Dendritic cell treated with granulocyte-macrophage colony-stimulating factor and Interleukin-4, amounts not matched to agents 40 ng/mL and 50 ng/mL, for 4 days (primary cell): ENCODE results near the gene ALPP.
"Not testable (repeated sequence)": the region's sequence is repeated elsewhere in the genome, so short reads cannot be mapped to it uniquely, and the experiment has no call there.

ENCODE experiments used
- H3K27ac Mint-ChIP-seq: one replicate; pipeline ENCODE4 v1.8.0; 2022; ENCODE audit warnings: mild to moderate bottlenecking, mixed read lengths
- H3K27me3 Mint-ChIP-seq: one replicate; pipeline ENCODE4 v1.8.0; 2022; ENCODE audit warnings: mild to moderate bottlenecking, mixed read lengths
- H3K36me3 Mint-ChIP-seq: one replicate; pipeline ENCODE4 v1.8.0; 2022; ENCODE audit warnings: low read depth, mixed read lengths
- H3K4me1 Mint-ChIP-seq: one replicate; pipeline ENCODE4 v1.8.0; 2022; ENCODE audit warnings: low read depth, mixed read lengths
- H3K4me3 Mint-ChIP-seq: one replicate; pipeline ENCODE4 v1.8.0; 2022; ENCODE audit warnings: mild to moderate bottlenecking, moderate library complexity, mixed read lengths
- H3K9me3 Mint-ChIP-seq: one replicate; pipeline ENCODE4 v1.8.0; 2022; ENCODE audit warnings: mixed read lengths
- intact Hi-C: fragments of 100-400 bp; cut with micrococcal nuclease; formaldehyde crosslinking; loops from one replicate; pipeline ENCODE4 v1.15.0; 2022

The ALPP gene

DNA sequence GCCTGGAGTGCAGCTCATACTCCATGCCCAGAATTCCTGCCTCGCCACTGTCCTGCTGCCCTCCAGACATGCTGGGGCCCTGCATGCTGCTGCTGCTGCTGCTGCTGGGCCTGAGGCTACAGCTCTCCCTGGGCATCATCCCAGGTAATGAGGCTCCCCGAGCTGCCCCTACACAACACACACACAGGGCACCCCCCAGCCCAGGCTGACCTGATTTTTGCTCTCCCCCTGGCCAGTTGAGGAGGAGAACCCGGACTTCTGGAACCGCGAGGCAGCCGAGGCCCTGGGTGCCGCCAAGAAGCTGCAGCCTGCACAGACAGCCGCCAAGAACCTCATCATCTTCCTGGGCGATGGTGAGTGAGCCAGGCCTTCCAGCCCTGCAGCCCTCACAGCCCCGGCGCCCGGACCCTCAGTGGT is at the start of gene ALPP:
TSS of gene ALPP (plus strand) at position 17 of the 417 bp plus-strand sequence. CDS start at position 69, 52 bp downstream.
- peaks cover 29% of the 10 kb centered on the region for H3K27me3 Mint-ChIP-seq
- intact Hi-C loops, H3K9me3 Mint-ChIP-seq, H3K27ac Mint-ChIP-seq, H3K4me3 Mint-ChIP-seq, H3K4me1 Mint-ChIP-seq, H3K36me3 Mint-ChIP-seq: not testable (repeated sequence)

DNA sequence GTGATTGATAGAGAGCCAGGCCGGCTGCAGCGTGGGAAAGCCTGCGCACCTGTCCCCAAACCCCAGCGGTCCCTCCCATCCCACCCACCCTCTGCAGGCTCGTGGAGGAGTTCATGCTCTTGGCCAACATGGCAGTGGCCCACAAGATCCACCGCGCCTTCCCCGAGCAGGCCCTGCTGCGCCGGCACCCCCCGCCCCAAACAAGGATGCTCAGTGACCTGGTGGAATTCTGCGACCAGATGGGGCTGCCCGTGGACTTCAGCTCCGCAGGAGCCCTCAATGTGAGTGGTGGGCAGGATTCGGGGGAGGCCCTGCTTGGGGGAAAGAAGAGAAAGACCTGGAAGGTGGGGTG is 48.9 kb upstream of the ALPP start:
- Mint-ChIP-seq H3K9me3 (no peaks in the 10 kb centered on the region), H3K36me3 (peaks cover 39% of the 10 kb centered on the region), H3K4me3 (no peak overlapping the region), H3K27ac (no peak overlapping the region), H3K27me3 (no peaks in the 10 kb centered on the region), H3K4me1 (peaks cover 11% of the 10 kb centered on the region)
- intact Hi-C loops = loop anchor here (5.0 kb wide), 1 partner anchor 422 kb away; no protein-coding TSS in a partner anchor

DNA sequence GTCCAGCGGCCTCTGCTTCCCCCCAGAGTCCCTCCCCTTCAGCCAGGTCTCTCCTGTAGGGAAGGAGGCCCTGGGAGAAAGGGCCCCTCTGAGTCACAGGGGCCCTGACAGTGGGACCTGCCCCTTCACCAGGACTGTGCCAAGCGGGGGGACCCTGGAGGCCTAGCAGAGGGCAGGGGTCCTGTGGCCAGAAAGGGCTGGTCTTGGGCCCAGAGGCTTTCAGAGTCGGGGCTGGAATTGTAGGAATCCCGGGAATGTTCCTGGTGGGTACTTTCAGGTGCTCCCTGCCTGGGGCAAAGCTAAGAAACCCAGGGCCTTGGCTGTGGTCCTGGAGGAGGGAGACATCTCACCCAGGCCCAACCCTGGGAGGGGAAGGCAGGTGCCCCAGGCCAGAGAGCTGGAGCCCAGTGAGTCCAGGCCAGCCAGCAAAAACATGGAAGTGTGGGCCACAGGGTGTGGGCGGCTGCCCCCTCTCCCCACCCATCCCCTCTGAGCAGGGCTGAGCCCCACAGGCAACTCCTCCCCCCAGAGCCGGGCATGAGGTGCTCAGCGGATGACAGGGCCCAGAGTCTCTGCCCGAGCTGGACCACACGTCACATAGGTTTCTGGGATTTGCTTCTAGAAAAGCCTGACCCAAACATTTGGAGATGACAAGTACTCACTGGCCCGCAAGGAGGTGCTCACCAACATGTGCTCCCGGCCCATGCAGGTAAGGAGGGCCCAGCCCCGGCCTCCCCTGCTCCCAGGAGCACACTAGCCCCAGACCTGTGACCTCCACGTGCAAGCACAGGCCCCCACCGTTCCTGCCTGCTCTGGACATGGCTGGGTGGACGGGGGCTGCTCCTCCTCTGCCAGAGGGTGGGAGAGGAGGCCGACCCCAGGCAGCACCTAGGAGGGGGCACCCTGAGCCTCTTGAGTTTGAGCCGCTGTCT is 48.2 kb upstream of the ALPP start:
- Mint-ChIP-seq H3K27me3 (no peaks in the 10 kb centered on the region), H3K36me3 (peaks cover 39% of the 10 kb centered on the region), H3K4me3 (no peak overlapping the region), H3K27ac (no peak overlapping the region), H3K9me3 (no peaks in the 10 kb centered on the region), H3K4me1 (peaks cover 11% of the 10 kb centered on the region)
- intact Hi-C loops = no loop called here

DNA sequence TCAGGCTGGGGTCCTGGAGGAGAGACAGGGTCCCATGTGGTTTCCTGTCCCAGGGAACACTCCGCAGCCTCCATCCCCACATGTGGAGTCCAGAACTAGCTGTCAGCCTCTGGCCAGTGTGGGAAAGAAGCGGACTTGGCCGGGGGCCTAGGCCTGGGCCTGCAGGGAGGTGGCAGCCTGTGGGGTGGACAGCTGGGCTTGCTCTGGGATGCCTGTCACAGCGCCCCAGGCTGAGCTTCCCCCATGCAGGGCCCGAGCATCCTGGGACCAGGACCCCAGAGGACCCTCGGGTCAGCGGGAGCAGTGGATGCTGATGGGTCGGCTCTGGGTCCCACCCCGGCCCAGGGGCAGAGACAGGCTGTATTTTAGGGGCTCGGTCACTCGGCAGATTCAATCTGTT is 47.5 kb upstream of the ALPP start:
- intact Hi-C loops, H3K9me3 Mint-ChIP-seq, H3K27ac Mint-ChIP-seq, H3K27me3 Mint-ChIP-seq, H3K4me3 Mint-ChIP-seq: not testable (repeated sequence)
- H3K4me1 Mint-ChIP-seq = peaks cover 11% of the 10 kb centered on the region
- H3K36me3 Mint-ChIP-seq = peaks cover 45% of the 10 kb centered on the region

DNA sequence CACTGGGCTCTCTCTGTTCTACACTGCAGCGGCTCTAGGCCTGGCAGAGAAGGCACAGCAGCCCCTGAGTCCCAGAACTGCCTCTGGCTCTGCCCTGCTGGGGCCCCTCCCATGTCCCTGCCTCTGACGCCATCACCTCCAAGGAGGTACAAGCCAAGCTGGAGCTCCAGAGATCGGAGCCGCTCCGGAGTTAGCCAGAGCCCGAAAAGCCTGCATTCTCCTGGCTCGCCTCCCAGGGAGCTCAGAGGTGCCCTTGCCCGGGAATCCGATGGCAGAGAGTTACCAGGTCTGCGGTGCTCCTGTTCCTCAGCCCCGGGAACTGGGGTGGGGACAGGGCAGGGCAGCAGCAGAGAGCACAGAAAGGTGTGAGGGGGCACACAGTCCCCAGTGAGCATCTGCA is 46.9 kb upstream of the ALPP start:
- H3K4me3 Mint-ChIP-seq, H3K4me1 Mint-ChIP-seq, H3K27me3 Mint-ChIP-seq, intact Hi-C loops, H3K9me3 Mint-ChIP-seq, H3K27ac Mint-ChIP-seq: not testable (repeated sequence)
- H3K36me3 Mint-ChIP-seq = peaks cover 51% of the 10 kb centered on the region

DNA sequence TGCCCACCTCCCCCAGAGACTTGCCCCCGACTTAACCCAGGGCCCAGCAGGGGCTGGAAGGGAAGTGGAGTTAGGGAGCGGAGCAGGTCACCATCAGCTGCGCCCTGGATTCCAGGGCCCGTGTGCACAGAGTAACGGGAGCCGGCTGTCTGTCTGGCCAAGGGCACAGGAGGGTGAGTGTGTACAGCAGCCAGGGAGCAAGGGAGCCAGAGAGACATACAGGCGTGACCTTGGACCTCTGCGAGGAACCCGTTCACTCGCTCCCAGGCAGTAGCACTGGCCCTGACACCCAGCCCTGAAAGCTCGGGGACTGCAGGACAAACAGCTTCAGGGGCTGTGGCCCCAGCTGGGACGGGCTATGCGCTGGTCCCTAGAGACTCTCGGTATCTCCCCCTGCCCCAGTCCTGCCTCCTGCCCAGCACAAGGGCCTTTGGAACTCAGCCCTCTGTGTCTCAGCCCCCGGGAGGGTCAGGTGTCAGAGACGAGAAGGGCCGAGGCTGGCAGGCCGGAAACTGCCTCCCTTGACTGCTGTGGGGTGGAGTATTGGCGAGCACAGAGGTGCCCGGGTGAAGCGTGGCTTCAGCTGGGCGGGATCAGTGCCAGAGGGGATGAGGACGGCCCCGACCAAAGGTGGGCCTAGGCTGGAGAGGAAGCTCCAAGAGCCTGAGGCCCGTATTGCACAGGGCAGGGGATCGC is 46.2 kb upstream of the ALPP start:
- H3K4me3 Mint-ChIP-seq, intact Hi-C loops, H3K4me1 Mint-ChIP-seq: not testable (repeated sequence)

DNA sequence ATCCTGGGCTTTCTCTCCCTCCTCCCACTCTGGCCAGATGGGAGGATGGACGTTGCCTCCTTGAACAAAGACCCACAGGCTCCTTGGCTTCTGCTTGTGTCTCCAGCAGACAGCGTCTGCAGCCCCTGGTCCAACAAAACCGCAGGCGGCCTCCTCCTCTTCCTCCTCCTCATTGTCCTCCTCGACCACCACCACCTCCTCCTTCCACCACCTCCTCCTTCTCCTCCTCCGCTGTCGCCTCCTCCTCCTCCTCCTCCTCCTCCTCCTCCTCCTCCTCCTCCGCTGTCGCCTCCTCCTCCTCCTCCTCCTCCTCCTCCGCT is 45.7 kb upstream of the ALPP start:
- intact Hi-C loops = no loop called here
- peaks cover 62% of the 10 kb centered on the region for H3K36me3 Mint-ChIP-seq
- H3K9me3 Mint-ChIP-seq = no peaks in the 10 kb centered on the region
- no peaks in the 10 kb centered on the region for H3K4me1 Mint-ChIP-seq
- no peak overlapping the region for H3K27ac Mint-ChIP-seq
- no peaks in the 10 kb centered on the region for H3K27me3 Mint-ChIP-seq
- no peak overlapping the region for H3K4me3 Mint-ChIP-seq

More for the DNA sequence above, 46.2 kb upstream of the ALPP start:
- peaks cover 59% of the 10 kb centered on the region for H3K36me3 Mint-ChIP-seq
- H3K9me3 Mint-ChIP-seq, H3K27ac Mint-ChIP-seq, H3K27me3 Mint-ChIP-seq: not testable (repeated sequence)

DNA sequence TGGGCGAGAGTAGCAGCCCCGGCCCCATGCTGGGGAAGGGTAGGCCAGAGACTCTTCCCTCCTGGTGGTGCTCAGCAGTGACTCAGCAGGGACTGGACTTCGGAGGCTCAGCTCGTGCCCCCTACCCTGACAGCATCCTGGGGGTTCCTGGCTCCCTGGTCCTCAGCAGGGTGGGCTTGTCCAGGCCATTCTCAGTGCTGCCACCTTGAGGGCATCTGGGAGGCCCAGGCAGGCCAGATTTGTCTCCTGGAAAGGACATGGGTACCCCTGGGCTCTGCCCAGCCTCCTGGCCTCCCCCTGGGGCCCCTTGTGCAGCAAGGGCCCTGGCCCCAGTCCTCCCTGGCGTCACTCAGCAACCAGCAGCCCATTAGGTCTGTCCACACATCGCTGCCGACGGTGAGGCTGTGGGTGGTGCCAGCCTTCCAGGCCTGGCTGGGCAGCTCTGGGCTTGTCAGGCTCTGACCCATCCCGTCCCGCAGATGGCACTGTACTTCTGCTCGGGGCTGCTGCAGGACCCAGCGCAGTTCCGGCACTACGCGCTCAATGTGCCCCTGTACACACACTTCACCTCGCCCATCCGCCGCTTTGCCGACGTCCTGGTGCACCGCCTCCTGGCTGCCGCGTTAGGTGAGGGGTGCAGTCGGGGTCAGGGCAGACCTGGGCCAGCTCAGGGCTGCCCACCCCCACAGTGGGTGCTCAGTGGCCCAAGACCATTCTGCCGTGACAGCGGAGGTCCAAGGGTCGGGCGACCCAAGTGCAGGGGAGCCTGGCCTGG is 45.0 kb upstream of the ALPP start:
- Mint-ChIP-seq H3K9me3 (no peaks in the 10 kb centered on the region), H3K27ac (no peak overlapping the region), H3K4me1 (no peaks in the 10 kb centered on the region), H3K4me3 (no peak overlapping the region), H3K36me3 (peaks cover 62% of the 10 kb centered on the region), H3K27me3 (no peaks in the 10 kb centered on the region)
- intact Hi-C loops = no loop called here

DNA sequence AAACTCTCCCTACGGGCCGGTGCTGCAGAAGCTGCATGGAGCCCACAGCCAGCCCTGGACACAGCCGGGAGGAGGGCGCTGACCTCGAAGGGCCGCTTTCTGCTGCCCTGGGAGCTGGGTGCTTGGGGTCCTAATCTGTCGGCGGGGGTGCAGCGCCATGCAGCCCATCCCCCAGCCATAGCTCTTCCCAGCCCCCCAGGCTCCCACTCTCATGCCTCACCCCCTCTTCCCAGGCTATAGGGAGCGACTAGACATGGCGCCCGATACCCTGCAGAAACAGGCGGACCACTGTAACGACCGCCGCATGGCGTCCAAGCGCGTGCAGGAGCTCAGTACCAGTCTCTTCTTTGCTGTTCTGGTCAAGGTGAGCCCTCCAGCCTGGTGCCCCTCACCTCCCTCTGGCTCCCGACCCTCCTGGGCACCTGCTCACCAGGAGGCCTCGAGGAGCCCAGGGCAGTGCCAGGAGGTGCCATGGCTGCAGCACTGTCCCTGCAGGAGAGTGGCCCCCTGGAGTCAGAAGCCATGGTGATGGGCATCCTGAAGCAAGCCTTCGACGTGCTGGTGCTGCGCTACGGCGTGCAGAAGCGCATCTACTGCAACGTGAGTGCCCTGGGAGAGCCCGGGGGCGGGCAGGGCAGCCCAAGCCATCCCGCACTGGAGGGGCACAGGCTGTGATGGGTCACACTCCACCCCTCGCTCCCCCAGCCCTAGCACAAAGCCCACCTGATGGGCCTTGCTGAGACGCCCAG is 44.2 kb upstream of the ALPP start:
- intact Hi-C loops, H3K9me3 Mint-ChIP-seq, H3K27ac Mint-ChIP-seq, H3K27me3 Mint-ChIP-seq, H3K4me3 Mint-ChIP-seq, H3K4me1 Mint-ChIP-seq: not testable (repeated sequence)
- H3K36me3 Mint-ChIP-seq = peaks cover 62% of the 10 kb centered on the region

DNA sequence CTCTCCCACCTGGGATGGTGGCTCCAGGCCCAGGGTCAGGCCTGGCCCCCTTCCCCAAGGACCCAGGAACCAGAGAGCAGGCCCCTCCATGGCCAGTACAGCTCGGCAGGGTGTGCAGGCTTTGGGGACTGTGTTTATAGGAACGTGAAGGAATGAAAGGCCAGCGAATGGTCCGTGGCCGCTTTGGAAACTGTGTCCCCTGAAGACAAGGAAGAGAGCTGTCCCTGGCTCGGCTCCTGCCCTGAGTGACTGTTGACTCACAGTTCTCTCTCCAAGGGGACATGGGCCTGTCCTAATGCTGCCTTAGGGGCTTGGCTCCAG is 43.7 kb upstream of the ALPP start:
- H3K4me3 Mint-ChIP-seq, intact Hi-C loops, H3K9me3 Mint-ChIP-seq, H3K4me1 Mint-ChIP-seq, H3K27me3 Mint-ChIP-seq, H3K27ac Mint-ChIP-seq: not testable (repeated sequence)
- peaks cover 58% of the 10 kb centered on the region for H3K36me3 Mint-ChIP-seq

DNA sequence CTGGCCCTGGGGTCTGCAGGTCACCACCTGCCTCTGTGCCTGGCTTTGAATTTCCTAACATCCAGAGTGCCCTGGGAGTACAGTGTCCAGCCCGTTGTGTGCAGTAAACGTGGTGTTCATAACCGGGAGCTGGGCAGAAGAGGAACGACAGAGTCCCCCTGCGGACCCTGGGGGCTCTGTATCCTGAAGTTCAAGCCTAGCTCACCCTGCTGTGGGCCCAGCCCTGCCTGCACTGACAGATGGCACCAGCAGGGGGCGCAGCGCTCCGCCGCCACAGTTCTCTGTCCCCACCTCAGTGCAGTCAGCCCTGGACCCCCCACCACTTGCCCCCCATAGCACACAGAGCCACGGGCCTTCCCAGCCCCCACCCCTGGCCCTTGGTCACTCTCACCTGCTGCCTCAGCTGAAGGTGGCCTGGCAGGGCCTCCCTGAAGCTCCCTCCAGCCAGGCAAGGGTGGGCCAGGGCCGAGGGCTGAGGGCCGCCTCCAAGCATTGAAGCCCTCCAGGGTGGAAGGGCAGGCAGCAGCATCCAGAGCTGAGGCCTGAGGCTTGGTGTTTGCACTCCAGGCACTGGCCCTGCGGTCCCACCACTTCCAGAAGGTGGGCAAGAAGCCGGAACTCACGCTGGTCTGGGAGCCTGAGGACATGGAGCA is 43.2 kb upstream of the ALPP start:
- H3K27ac Mint-ChIP-seq, H3K9me3 Mint-ChIP-seq, H3K4me3 Mint-ChIP-seq, H3K4me1 Mint-ChIP-seq, H3K27me3 Mint-ChIP-seq, intact Hi-C loops: not testable (repeated sequence)
- peaks cover 53% of the 10 kb centered on the region for H3K36me3 Mint-ChIP-seq

DNA sequence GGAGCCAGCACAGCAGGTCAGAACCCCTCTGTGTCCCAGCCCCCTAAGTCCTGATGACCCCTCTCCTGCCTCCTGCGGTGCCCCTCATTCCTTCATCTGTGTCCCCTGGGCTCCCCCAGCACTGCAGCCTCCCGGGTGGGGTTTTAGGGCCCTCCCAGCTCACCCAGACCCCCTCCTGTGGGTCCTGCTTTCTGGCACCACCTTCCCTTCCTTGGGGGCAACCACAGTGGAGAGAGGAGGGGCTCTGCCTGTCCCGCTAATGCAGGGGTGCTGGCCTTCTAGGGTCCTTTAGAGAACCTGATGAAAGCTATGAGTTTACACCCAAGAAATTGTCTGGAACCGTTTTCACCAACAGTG is 42.7 kb upstream of the ALPP start:
- Mint-ChIP-seq H3K4me1 (no peaks in the 10 kb centered on the region), H3K27ac (no peak overlapping the region), H3K27me3 (no peaks in the 10 kb centered on the region), H3K4me3 (no peak overlapping the region), H3K9me3 (no peaks in the 10 kb centered on the region), H3K36me3 (peaks cover 48% of the 10 kb centered on the region)
- intact Hi-C loops = no loop called here

DNA sequence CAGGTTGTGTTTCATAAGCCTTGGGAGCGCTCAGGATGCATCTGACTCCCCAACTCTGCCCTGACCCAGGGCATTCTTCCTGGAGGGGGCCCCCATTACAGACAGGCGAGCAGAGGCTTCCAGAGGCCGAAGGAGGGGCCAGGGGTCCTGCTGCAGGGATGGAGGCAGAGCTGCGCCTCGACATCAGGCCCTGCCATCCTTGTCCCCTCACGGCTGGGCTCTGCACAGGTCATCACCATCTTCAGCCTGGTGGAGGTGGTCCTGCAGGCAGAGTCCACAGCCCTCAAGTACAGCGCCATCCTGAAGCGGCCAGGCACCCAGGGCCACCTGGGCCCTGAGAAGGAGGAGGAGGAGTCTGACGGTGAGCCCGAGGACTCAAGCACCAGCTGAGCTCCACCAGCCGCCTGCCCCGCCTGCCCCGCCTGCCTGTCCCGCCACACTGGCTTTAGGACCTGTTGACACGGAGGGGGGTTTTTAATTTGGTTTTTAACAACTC is 42.3 kb upstream of the ALPP start:
- Mint-ChIP-seq H3K4me1 (no peaks in the 10 kb centered on the region), H3K36me3 (peaks cover 44% of the 10 kb centered on the region), H3K9me3 (no peaks in the 10 kb centered on the region), H3K4me3 (no peak overlapping the region), H3K27me3 (no peaks in the 10 kb centered on the region), H3K27ac (no peak overlapping the region)
- intact Hi-C loops = no loop called here
